Measurements from ENCODE around the gene FAM216B.
"Not testable (repeated sequence)": the region's sequence is repeated elsewhere in the genome, so short reads cannot be mapped to it uniquely, and the experiment has no call there.

Gene FAM216B

DNA sequence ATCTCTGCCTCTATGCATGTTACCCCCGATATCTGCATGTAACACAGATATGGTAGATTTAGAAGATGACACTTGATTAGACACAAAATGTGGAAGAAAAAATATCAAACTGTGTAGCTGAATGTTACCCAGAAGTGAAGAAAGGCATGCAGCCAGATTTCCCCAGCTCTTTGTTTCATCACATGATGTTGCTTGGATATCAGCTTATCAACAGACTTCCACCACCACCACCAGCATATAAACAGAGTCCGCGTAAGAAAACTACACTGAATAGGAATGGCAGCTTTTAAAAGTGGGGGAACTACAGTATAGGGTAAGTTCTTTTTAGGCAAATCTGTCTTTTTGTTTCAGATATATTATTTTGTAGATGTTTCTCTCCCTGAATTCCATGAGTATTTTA is at the start of gene FAM216B:
Gene FAM216B (plus strand): TSS at position 233 of the 400 bp plus-strand sequence. CDS start 2,484 bp downstream, outside the sequence.
- DNase-seq = no peak

GRCh38 chr13:42732073-42732472 is 49.3 kb upstream of the FAM216B start:
- no peak for DNase-seq

DNA sequence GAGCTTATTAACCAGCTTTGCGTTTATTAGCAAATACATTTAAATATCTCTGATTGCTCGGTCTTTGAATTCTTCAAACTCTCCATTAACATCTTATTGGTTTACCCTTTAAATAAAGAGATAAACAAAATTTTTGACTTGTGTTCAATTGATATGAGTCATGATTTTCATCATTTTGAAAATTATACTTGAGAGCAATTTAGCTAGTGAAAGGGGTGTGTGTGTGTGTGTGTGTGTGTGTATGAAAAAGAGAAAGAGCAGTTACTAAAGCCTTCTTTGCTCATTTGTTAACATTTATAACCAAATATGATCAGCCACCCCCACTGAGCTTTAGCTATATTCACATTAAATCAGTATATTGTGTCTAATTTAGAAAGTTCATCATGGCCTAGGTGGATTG is 48.3 kb upstream of the FAM216B start:
- no peak for DNase-seq

- no peak for DNase-seq
Measured at GRCh38 chr13:42735010-42735409, 46.4 kb upstream of the FAM216B start.

DNA sequence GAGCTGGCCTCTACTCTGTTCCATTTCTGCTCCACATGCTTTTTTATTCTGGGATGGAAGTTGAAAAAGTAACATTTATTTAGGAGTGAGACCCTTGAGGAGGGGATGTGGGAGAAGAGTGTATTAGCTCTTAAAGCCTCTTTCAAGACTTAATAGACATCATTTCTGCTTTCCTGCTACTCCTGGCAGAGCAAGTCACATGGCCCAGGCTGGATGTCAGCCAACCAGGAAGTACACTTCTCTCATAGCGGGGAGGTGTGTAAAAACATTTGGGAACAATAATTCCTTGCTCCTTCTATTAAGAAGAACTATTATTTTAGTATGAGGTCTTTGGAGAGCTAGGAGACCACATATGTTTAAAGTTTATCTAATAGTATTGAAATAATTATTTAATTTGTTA is 40.6 kb upstream of the FAM216B start:
- peak; percentile 73 for DNase-seq

- DNase-seq = no peak
Measured at GRCh38 chr13:42741914-42742313, 39.5 kb upstream of the FAM216B start.

- no peak for DNase-seq
Measured at GRCh38 chr13:42745655-42746054, 35.7 kb upstream of the FAM216B start.

DNA sequence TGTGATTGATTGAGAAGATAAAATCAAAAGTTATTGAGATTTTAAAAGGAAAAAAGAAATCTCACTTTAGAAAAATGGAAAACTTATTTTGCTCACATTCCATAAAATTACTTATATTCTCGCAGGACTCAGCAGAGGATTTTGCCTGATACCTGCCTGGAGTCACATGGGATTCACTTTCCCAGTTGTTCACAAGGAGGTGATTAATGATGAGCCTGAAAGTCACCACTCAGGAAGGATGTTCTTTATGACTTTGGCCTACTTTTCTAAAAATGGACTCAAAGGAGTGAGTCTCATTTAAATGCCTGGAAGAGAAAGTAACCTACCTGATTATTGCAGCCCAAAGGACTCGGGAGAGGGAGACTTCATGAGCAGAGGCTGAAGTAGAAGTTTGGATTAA is 34.5 kb upstream of the FAM216B start:
- DNase-seq = no peak

GRCh38 chr13:42747399-42747873 is 33.9 kb upstream of the FAM216B start:
- peak; percentile 85 for DNase-seq

DNA sequence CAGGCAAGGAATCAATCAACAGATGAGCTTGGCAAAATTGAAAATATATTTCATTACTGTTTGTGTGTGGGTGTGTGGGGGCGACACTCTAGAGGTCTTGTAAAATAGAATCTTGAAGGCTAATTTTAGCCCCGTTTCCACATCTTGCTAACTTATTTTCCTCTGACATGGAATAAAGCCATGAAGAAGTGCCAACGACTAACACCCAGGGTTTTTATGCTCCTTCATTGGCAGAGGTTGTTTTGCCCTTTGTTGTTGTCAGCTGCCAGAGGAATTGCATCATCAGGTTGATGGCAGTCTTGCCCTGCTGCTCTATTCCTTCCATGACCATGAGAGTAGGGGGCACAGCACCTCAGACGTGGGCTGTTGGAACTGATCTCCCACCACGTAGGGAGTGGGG is 30.6 kb upstream of the FAM216B start:
- no peak for DNase-seq

DNA sequence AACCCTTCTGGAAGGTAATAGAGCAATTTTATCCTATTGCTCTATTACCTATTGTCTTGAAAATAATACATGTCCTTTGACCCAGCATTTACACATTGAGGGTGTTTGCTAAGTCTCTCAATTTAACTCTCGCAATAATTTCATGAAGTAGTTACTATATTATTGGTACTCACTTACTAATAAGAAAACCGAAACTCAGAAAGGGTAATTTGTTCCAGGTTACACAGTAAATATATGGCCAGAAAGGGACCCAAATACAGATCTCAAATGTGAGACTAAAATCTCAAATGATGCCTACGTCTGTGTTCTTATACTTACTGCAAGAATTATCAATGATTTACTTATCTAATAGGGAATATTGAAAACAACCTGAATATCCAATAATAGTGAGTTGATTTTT is 29.7 kb upstream of the FAM216B start:
- no peak for DNase-seq

GRCh38 chr13:42752731-42753130 is 28.7 kb upstream of the FAM216B start:
- DNase-seq = no peak

- peak; percentile 31 for DNase-seq
Measured at GRCh38 chr13:42753697-42754096, 27.7 kb upstream of the FAM216B start.

- DNase-seq = no peak
Measured at GRCh38 chr13:42754801-42755510, 26.4 kb upstream of the FAM216B start.

- no peak for DNase-seq
Measured at GRCh38 chr13:42757678-42758420, 23.5 kb upstream of the FAM216B start.

GRCh38 chr13:42758515-42758914 is 22.9 kb upstream of the FAM216B start:
- no peak for DNase-seq

GRCh38 chr13:42760951-42761350 is 20.4 kb upstream of the FAM216B start:
- DNase-seq = no peak

- no peak for DNase-seq
Measured at GRCh38 chr13:42762251-42762650, 19.1 kb upstream of the FAM216B start.

DNA sequence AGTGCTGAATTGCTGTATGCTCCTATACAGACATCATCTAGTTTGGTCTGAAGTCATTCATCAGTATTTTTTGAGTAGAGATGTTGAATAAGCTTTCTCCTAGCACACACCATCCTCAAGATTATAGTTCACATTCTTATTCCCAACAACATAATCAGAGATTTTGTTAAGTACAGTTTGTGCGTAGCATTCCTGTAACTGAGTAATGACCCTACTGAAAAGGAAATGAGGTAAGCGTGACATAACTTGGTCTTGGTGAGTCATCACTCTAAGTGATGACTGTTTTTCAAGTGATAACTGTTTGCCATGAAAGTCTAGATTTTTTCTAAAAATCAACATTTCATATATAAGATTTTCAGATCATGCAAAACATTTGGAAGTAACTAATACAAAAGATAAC is 18.5 kb upstream of the FAM216B start:
- no peak for DNase-seq

DNA sequence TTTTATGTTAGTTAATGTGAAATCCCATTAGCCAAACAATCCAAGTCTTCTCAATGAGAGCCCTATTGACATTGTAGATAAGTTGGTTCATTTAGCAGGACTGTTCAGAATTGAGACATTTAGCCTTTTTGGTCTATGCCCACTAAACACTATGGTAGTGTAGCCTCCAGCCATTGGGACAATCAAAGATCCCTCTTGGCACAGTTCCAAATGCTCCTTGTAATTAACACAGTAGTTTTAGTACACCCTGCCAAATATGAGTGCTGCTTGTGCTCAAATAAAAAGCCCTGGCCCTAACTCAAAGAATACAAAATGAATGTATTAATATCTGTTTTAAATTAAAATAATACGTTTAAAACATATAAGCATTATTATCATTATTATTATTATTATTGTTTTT is 15.4 kb upstream of the FAM216B start:
- DNase-seq = no peak

GRCh38 chr13:42769650-42770049 is 11.7 kb upstream of the FAM216B start:
- DNase-seq = no peak

- not testable (repeated sequence) for DNase-seq
Measured at GRCh38 chr13:42776558-42776957, 4.8 kb upstream of the FAM216B start.

DNA sequence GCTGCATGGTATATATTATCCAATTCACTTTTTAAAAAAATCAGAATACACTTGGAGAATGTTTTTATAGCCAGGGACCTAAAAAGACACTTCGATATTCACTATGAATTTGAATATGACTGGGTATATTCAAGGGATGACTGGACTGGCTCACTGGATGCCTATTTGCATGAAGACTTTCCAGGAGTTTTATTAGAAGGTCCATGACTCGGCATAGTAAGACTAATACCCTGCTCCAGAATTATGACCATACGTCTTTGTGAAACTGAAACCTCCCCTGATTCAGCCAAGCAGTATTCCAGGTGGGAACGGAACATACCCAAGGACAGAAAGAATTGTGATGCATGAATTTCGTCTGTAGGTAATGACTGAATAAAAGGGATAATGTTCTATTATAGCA is 3.9 kb upstream of the FAM216B start:
- no peak for DNase-seq

DNA sequence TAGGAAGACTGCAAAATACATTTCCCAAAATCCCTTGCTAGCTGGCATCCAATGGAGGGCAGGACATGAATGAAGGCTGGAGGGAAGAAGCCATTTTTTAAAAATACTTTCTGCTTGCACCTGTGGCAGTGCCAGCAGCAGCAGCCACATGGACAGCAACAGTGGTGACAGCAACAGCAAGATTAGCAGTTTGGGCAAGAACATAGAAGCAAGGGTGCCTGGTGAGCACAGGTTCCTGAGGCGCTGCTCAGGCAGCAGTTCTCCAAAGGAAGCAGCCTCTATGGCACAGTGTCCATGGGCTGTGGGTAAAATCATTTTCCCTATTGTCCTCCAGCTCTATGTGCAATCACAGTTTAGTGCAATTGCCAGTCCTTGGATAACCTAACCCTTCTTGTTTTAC is 1.3 kb upstream of the FAM216B start:
- DNase-seq = no peak

Data from DMS153 (cell line).